GM19023 (cell line): ENCODE results near the gene RBMS3.

Experiments
- ATAC-seq: cut with Tn5 transposase; IDR thresholded peaks from one replicate; pipeline ENCODE4 v1.9.1; 2021; ENCODE audit warnings: mild to moderate bottlenecking, moderate library complexity; ENCODE audit not compliant: unreplicated experiment

Gene RBMS3

GRCh38 chr3:29275309-29275708 is 5.6 kb upstream of the RBMS3 start:
- ATAC-seq: no peak

DNA sequence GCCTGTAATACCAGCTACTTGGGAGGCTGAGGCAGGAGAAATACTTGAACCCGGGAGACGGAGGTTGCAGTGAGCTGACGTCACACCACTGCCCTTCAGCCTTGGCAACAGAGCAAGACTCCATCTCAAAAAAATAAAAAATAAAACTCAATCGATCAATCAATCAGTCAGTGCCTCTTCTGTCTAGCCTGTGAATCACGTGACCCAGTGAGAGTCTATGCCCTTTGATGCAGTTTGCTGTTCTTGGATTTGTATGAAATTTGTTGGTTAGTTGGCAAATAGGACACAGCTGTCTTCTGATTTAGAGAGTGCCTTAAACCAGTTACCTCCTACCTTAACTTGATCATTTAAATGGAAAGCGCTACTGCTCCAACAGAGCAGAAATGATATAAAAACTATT is 3.6 kb upstream of the RBMS3 start:
- ATAC-seq: no peak

DNA sequence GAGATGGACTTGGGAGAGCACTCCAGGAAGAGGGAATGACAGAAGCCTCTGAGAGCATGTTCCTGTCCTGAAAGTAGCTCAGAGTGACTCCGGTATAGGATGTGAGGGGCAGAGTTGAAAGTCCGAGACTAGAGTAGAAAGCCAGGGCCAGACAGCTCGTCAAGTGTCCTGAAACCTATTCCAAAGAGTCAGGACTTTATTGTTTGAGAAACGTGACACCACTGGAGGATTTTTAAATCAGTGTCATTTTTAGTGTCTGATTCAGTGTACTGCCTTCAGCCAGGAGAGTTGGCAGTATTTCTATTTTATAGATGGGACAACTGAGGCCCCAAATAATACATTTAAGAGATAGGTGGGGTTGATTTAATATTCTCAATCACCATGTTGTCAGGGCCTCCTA is 1.6 kb upstream of the RBMS3 start:
- ATAC-seq: no peak

GRCh38 chr3:29279806-29280205 is 1.1 kb upstream of the RBMS3 start:
- ATAC-seq: no peak

DNA sequence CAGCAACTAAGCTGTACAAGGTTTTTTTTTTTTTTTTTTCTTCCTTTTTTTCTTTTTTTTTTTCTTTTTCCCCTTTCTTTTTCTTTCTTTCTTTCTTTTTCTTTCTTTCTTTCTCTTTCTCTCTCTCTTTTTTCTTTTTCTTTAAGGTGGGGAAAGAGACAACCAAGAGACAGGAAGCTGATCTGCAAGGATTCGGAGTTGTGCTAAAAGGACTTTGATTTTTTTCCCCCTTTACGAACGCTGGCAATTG is 148 bp downstream of the RBMS3 start:
- ATAC-seq: no peak

DNA sequence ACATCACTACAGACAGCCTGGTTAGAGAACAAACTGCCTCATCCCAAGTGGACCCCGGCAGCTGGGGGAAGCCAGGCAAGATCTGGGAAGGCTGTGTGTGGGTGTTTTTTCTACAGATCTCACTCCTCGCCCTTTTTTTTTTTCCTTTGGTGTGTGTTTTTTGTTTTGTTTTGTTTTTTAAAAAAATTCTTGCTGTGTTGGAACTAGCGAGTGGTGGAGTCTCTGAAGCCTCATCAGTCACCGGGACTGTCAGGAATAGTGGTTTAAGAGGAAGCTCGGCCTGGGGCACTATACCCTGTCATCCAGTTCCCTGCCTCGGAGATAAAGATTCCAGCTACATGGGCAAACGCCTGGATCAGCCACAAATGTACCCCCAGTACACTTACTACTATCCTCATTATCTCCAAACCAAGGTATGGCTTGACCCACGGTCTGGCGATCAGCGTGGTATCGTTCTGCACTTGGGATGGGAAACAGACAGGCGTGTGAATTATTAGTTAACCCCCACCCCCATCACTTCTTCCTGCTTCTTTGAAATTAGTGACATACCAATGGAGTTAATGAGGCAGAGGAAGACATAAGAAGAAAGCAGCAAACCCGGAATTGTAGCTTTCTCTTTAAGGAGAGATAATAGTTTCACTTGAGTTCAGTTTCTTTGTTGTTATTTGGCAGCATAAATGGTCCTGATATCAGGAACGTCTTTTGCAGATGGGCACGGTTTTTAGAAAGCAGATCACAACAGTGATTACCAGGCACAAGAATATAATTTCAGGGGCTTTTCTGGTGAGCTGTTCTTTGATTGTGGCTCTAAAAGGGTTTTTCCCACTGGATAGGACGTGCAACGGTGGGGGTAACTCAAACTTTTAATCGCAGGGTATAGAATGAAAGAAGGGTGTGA is 722 bp downstream of the RBMS3 start:
- ATAC-seq: peak; percentile 75

DNA sequence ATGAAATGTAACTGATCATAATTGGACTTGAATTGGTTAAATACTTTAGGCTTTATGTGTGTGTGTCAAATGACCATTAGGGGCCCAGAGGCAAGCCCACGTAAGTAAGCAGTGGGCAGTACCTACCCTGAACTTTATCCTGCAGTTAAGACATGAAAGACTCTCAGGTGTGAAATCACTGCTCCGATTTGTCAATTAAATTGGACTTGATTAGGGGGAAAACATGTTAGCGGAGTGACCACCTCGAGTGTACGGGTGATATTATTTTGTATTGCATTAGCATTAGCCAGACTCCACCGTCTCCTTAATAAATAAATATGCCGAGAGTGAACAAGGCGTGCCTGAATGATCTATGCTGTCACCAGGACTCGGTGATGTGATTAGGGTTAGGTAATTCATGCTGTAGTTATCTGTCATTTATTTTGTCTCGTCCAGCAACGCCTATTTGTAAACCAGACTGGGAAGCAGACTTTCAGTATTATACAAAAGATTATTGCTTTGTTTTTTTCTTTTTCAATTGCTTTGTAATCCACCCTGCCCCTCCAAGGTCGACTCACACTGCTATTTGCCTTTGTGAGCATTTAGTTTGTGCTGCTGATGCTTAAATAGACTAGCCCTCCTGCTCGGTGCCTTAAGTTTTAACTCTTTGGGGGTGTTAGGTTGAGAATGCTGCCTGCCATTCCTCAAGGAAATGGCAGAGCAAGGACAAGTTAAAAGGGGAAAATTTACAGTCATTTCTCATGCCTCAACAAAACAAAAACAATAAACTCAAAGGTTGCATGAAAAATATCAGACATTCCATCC is 1.8 kb downstream of the RBMS3 start:
- ATAC-seq: no peak

GRCh38 chr3:29283231-29284119 is 2.6 kb downstream of the RBMS3 start:
- ATAC-seq: no peak

- ATAC-seq: no peak
Measured at GRCh38 chr3:29284497-29284896, 3.6 kb downstream of the RBMS3 start.

DNA sequence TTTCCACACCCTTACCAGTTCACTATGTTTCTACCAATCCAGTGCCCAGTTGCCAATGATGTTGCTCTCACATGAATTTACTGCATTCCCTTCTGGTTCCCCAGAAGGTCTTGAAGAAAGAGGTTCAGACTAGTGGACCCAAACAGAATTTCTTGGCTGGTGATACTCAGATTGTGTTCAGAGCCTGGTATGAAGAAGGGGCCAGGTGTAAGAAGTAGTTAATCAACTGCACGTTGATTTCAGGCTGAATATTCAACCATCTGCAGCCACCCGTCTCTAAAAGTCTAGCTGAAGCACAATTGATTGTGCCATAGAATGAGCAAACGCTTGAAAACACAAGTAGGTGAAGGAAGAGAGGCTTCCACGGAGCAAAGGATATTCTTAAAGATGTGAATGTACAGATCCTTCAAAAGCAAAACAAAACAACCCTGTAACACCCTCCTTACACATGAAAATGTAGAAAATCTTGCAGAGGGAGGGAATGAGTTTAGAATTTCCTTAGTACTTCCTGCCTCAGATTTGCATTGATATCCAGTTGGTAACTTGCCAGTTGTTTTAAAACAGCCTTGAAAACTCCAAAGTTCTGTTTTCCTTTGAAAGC is 4.7 kb downstream of the RBMS3 start:
- no peak for ATAC-seq

DNA sequence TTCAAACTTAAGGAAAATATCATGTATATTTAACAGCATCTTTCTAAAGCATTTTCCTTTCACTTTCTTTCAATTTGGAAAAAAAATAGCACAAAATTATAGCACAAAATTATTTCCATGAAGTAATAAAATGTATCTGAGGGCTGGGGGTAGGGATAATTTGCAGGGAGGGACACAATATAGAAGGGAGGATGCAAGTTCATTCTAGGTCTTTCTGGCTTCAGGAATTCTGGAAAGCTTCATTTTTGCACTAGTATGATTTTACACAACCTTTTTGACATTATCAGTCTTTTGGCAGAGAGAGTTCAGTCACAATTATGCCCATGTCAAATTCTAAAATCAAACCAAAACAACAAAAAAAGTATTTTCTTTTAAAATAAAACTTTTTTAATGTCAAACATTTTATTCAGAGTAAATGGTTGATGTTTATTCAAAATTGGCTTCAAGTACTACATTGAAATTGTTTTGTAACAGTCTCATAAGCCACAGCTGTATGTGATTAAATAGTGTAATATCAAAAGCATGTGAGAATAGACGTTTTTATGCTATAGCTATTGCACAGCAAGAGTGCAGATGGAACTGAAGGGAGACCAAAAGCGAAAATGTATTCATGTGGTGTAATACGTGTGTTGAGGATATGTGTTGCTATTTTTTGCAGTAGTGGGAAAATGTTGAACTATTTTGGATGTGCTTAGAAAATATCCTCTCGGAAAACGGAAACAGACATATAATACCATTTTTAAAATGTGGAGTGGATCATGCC is 5.8 kb downstream of the RBMS3 start:
- ATAC-seq: no peak

GRCh38 chr3:29290596-29290995 is 9.7 kb downstream of the RBMS3 start:
- no peak for ATAC-seq

GRCh38 chr3:29291260-29291981 is 10.6 kb downstream of the RBMS3 start:
- ATAC-seq: no peak

- no peak for ATAC-seq
Measured at GRCh38 chr3:29291982-29292363, 11.1 kb downstream of the RBMS3 start.

- ATAC-seq: no peak
Measured at GRCh38 chr3:29293421-29293820, 12.6 kb downstream of the RBMS3 start.

GRCh38 chr3:29297998-29298397 is 17.1 kb downstream of the RBMS3 start:
- ATAC-seq: no peak

- no peak for ATAC-seq
Measured at GRCh38 chr3:29301332-29302019, 20.6 kb downstream of the RBMS3 start.

DNA sequence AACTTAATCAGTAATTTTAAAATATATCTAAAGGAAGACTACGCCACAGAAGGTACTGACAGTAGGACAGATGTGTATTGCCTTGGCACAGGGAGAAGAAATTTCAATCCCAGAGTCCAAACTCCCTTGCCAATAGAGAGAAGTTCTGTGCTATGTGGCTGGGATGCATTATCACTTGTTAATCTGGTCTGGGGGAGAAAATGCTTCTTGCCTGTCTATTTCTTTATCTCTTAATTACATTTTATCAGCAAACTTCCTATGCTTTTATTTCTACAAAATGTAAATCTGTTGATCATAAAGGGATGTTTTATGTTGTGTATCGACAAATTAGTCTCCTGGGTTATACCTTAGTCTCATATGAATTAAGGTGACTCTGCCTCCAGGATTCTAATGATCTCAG is 21.7 kb downstream of the RBMS3 start:
- no peak for ATAC-seq

DNA sequence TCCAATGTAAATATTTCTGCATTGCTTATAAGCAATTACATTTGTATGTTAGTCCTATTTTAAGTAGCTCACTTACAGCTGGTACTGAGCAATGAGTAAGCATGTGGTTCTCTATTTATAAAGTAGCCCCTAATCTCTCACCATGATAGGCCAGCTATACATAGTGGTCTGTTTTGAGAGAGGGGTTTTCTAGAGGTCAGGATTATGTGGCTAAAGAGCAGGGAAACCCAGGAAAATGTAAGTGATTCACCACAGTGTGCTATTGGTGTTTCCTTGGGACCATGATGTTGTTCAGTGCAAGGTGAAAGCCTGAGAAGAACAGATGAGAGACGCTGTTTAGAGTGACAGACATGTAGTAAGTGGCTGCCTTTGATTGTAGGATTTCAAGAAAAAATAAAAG is 26.4 kb downstream of the RBMS3 start:
- no peak for ATAC-seq
